HG03520 (cell line): ENCODE results near the gene ADGRL4.
"Not testable (repeated sequence)": the region's sequence is repeated elsewhere in the genome, so short reads cannot be mapped to it uniquely, and the experiment has no call there.

Experiments
- ATAC-seq: cut with Tn5 transposase; IDR thresholded peaks from one replicate; pipeline ENCODE4 v1.9.1; 2021; ENCODE audit warnings: mild to moderate bottlenecking, moderate library complexity; ENCODE audit not compliant: unreplicated experiment

Gene ADGRL4

DNA sequence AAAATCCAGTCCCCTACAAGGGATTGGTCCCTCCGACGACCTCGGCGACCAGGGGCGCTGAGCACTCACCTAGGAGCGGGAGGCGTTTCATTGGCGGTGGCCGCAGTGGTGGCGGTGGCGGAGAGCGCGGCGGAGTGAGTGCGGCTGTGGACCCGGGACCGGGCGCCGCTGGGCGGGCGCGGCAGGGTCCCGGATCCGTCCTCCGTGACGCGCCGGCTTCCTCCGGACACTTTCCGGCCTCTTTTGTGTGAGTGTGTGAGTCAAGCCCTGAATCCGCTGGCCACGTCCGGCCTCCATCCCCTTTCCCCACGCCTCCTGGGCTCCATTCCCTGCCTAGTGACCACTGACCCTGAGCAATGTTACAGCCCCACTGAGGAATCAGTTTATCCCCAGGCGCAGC, at the start of gene ADGRL4:
Gene ADGRL4, minus strand, starts transcription at position 167 of the 400 bp plus-strand sequence. Its CDS starts 76 bp downstream, at position 91.
- no peak for ATAC-seq

DNA sequence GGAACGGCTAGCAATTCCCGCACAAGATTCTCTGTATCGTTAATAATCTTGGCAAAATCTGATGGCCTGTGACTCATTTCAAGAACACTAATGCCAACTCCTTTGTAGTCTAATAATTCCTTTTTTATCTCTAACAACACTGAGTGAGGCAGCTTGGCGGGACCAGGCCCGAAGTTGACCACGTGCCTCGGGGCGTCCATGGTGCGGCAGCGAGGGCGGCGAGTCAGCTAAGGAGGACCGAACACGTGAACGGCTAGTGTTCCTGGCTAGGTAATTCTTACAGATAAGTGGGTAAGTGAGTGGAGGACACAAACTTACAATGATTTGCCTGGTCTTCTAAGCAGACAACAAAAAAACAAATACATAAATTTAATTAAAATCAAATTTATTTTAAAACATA, 49.3 kb upstream of the ADGRL4 start:
- ATAC-seq, result no peak

DNA sequence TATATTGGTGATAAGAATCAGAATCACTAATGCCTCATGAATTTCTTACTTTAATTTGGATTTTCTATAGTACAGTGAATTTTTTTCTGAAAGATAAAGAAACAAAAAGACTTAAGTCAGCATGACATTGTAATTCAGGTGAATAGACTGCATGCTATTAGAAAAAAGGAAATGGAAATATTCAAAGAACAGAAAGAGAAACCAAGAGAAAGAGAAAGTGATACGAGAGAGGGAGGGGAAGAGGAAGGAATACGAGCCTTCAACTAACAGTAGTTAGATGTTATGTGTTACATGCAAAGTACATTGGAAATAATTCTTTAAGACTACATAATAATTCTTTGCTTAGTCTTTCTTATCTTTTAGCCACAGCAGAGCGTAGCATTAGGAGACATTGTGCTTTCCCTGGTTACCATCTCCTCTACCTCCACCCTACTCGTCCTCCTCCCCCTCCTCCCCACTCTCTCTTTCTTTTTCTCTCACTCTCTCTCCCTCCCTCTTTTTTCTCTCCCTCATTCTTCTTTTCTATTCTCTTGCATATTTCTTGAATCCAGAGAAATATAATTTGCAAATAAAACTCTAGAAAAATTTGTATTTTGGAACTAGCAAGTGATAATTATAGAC, 46.4 kb upstream of the ADGRL4 start:
- ATAC-seq, result peak; percentile 98

DNA sequence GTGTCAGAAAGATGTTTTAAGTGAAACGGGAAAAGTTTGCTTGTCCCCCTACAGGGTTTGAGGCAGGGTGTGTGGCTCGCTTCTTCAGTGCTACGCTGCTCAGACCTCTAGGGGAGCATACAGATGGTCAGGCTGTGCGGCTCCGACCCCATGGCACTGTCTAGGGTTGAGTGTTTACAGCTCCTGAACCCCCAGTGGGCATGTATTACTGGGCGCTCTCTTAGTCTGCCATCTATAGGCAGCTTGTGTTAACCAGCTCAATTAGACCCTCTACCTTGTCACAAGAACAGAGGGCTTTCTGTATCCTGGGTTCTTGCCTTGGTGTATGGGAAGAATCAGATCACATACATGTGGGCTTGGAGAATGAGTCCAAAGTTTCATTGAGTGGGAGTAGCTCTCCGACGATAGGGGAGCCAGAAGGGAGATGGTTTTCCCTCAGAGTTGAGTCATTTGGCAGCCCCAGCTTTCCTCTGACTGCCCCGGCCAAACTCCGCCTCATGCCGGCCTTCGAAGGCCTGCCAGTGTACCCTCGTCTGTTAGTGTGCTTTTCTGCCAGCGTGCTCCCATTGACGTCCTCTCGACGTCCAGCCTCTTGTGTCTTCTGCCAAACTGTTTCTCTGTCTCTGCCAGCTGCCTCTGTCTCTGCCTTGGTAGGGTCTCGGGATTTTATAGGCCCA, 38.6 kb upstream of the ADGRL4 start:
- no peak for ATAC-seq

DNA sequence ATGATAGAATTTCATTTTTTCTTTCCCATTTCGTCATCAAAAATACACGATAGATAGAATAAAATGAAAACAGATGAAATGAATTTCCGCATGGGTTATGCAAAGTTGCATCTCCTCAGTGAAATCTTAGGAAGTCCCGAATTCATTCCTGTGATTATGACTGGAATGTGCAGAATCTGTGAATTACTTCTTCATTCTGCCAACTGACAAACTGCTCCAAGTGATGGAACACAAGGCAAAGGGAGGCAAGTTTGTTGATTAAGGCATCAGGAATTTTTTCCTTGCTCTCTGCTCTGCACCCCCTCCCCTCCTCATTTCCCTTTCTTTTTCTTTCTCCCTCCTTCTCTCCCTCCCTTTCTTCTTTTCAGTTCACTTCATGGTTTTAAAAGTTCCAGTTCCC, 37.0 kb upstream of the ADGRL4 start:
- no peak for ATAC-seq

DNA sequence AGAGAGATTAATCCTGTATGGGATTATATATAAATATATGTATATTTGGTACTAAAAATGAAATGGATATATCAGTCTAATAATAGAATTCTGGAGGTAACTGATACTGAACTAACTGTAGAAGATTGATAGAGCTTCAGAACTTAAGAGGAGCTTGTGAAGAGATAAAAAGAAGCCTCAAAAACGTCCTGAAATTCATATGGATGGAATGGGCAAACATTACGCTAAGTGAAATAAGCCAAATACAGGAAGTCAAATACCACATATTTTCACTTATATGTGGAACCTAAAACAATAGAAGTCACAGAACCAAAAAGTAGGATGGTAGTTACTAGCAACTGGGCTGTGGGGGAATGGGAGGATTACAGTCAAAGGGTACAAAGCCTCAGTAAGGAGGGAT, 36.0 kb upstream of the ADGRL4 start:
- no peak for ATAC-seq

DNA sequence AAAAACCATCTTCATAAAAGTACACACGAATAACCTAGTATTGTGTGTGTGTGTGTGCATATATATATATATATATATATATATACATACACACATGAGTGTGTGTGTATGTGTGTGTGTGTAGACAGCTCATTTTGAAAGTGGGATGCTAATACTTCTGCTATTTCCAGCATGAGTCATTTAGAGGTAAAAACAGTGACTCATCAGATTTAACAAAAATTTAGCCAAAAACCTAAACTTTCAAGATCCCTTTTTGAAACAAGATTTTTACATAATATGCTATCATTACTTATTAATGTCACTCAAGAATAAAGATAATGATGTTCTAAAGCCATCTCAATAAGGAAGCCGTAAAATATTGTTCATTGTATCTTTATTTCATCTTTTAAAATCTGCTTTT, 35.6 kb upstream of the ADGRL4 start:
- peak; percentile 55 for ATAC-seq

DNA sequence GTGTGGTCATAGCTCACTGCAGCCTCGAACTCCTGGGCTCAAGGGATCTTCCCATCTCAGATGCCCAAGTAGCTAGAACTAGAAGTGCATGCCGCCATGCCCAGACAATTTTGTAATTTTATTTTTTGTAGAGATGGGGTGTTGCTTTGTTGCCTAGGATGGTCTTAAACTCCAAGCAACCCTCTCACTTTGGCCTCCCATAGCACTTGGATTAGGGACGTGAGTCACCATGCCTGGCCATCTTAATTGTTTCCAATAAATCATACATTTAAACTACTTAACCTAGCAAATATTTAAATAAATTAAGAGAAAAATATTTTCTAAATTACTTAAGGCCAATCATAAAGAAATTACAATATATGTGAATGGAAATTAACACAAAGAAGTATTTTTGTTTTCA, 35.1 kb upstream of the ADGRL4 start:
- ATAC-seq, result no peak

DNA sequence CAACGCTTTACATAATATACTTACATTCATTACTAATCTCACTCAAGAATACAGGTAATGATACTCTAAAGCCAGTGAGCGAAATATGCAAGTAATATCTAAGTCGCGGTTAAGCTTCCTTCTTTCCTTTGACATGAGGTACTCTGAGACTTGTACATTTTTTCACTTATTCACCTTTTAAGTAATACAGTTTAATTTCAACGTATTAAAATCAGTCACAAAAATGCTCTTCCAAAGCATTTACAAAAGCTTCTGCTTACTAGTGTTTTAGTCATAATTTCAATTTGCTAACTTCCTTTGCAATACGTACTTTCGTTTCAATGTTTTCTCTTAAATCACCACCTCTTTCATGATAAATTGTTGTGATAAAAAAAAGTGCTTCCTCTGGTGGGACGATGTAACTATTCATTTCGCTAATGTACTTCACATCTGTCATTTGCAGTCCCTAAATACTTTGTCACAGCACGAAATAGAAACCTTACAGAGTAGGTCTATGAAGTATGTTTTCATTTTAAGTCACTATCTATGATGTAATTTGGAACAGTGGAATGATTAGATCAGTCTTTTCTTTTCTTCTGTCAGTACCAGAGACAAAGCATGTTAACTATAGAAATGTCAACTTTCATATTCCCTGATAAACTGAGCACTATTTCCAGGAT, 34.0 kb upstream of the ADGRL4 start:
- ATAC-seq, result peak; percentile 93

DNA sequence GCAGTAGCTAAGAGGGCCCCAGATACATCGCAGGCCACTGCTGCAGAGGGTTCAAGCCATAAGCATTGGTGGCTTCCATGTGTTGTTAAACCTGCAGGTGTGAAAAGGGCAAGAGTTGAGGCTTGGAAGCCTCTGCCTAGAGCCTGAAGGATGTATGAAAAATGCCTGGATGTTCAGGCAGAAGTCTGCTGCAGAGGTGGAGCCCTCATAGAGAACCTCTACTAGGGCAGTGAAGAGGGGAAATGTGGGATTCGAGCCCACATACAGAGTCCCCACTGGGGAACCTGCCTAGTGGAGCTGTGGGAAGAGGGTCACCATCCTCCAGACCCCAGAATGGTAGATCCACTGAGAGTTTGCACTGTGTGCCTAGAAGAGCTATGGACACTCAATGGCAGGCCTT, 30.6 kb upstream of the ADGRL4 start:
- no peak for ATAC-seq

DNA sequence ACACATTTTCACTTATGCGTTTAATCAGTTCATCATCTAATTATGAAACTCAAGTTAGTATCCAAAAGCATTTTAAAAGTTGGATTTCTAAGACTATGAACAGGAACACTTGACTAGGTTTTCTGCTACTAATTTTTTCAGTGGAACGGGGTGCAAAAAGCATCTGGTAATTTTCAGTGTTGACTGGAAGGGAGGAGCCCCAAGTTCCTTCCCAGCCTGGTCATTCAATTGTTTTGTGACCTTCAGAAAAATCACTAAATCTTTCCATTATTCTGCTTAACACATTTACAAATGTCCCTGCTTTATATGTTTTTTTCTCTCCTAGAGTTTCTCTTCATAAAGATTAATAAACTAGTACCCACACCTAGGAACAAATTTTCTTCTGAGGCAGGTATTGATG, 6.0 kb upstream of the ADGRL4 start:
- no peak for ATAC-seq

DNA sequence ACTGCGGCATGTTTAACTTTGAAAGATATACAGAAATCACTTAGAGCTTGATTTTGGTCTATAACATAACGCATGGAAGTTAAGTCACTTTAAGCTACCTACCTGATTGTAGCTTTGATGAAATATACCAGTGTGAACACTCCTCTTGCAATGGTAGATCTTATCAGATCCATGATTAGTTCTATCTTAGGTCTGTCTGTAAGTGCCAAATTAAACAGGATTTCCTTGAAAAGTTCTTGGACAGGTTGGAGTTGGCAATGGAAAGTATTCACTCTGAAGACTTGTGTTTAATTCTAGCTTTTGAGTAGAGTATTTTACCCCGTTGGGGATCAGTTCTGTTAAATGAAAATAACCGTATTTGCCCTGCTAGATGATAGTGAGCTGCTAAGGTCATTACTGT, 4.1 kb upstream of the ADGRL4 start:
- ATAC-seq, result no peak

DNA sequence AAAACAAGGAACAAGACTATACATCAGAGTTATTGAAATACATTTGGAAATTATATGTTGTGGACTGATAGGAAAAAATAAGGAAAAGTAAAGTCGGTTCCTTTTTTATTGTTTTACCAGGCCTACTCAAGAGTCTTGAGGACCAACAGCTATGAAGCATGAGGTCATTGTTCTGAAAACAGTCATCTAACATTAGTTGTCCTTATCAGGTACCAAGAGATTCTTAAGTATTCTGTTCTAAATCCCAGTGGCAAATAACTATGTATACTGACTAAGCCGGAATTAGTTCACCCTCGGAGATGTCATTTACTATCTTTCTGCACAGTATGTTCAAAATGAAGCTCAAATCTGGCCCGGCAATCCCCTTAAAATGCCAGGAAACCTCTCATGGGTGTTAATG, 585 bp downstream of the ADGRL4 start:
- no peak for ATAC-seq

DNA sequence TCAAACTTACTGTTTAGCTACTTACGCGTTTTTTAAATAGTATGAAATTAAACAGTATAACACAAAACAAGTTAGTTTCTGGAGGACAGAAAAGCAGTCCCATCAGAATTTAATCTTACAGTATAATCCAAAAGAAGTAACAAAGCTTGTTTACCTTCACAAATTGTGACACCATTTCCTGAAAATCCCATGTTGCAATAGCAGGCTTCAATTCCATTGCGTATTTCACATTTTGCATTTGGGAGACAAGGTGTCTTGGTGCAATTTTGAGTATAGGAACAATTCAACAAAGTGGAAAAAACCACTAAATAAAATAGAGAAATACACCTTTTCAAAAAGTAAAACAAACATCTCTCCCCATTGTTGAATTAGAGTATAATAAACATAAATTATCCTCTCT, 1.6 kb downstream of the ADGRL4 start:
- ATAC-seq, result no peak

DNA sequence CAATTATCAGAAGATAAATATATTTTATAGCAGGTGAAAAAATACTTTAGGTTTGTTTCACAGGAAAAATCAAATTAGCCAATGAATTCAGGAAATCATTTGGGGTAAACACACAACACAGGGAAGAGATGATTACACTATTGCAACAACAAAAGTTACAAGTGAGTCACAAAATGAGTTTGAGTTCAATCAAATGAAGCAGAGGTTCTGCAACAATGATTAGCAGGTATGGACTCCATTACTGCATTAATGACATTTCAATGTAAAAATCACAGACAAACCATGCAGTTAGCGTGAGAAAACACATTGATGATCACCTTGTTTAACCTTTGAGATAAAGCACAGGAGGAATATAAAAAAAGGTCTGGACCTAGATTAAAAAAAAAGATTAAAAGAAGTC, 9.7 kb downstream of the ADGRL4 start:
- ATAC-seq, result no peak

DNA sequence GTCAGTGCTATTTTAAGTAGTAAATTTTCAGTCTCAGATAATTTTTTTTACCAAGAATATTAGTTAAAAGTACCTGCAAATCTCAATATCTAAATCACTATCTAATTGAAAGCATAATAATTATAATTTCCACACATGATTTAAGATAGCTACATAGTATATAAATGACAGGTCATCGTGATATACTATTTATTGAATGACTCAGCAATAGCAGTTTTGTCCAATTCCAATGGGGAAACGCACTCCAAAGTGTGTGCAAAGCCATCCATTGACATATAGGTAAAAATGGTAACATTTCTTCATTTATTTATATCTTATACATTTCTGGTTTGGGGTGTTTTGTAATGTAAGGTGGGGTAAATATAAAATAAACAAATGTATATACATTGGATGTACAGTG, 19.5 kb downstream of the ADGRL4 start:
- no peak for ATAC-seq

DNA sequence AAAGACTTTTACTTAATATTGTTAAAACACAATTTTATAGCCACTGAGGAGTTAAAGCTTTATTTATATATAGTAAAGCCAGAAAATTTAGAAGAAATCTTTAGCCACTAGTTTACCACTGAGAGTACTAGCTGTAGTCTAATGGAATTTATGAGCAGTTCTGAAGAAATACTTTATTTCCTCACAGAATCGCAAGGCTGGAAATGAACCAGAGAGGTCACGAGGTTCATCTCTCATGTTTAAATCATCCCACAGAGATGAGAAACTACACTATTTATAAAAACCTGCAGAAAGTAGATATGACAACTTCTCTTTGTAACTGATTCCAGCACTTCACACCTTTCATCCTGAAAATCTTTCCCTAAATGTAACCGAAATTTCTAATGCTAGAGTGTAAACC, 26.0 kb downstream of the ADGRL4 start:
- no peak for ATAC-seq

DNA sequence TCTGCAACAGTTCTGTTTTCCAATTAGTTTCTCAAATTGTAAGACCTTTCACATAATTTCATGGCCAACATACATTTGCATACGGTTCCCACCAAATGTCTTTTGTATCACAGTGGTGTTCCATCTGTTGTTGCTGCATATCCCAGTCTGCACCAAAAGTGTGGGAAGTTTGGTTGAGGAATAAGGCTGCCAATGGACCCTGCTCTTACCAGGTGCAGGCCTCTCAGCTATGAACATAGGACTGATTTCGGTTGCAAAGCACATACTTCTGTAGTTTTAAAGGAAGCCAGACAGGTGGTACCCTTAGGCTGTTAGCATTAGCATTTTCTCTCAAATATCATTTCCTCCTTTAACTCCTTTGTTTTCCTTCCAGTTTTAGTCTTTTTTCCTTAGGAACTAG, 33.8 kb downstream of the ADGRL4 start:
- no peak for ATAC-seq

DNA sequence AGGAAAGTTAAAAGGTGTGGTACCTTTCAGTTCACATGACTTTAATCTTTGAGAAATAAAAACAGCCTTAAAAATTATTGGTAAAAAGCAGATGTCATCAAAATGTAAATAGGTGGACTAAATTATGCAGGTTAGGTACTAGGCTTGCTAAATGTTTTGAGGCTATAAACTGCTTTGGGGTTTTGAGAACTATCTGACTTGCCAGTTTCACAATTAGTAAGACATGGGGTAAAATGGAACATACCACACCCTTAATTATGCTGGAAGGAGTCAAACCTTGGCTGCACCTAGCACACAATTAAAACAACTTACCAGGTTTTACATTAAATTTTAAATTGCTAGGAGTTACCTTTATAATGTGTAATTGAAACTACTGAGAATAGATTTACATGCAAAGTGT, 39.4 kb downstream of the ADGRL4 start:
- not testable (repeated sequence) for ATAC-seq

DNA sequence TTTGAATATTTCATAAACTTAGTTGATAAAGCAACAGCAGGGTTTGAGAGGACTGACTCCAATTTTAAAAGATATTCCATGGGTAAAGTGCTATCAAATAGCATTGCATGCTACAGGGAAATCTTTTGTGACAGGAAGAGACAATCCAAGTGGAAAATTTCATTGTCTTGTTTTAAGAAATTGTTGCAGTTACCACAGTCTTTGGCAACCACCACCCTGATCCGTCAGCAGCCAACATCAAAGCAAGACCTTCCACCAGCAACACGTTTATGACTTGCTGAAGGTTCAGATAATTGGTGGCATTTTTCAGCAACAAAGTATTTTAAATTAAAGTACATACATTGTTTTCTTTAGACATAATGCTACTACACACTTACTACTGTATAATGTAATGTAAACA, 47.8 kb downstream of the ADGRL4 start:
- ATAC-seq, result no peak

DNA sequence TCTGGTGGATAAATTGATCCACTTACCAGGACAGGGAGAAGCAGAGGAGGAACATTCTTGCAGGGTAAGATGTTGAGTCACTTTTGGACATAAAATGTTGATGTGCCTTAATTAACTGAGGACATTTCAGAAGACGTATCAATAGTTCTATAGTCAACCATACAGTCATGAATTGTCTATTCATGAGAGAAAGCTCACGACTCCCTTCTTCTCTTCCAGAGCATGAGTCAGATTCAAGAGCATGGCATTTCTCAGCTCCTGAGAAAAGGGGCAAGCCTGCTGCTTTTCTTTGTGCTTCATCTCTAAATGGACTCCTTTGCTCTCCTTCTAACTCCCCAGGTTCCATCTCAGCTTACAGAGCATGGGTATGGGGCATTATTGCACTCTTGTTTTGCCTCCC, 55.7 kb downstream of the ADGRL4 start:
- ATAC-seq, result no peak

DNA sequence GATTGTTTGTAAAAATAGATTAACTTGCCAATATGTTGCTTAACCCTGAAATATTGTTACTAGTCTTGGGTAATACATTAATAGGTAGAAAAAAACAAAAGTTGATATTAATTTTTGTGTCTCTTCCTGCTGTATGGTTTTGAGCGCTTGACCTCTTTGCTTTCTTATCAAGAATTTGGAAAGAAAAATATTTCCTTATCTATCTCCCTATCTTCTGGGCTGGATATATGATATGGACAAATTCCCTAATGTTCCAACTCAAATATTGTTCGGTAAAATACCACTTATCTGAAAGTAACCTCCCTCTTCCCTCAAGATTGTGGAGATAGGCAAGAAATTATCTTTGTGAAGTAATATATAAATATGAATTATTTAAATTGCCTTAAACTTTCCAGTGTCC, 57.3 kb downstream of the ADGRL4 start:
- no peak for ATAC-seq
